Pancreas (tissue), 10 donors: Measurements from ENCODE around the gene GJC3. TPM values are rescaled to one million over a fixed set of nuclear protein-coding genes. Genes with fewer than 3 reads are reported as not detected.

ENCODE experiments used
- ATAC-seq, 4 donors: fragments of 200-7000 bp; cut with Tn5 transposase; one replicate each; pipeline versions ENCODE4 v1.8.0 to v1.9.1; 2020; ENCODE audit warnings: mild to moderate bottlenecking in 4 of 4, moderate library complexity in 4 of 4
- DNase-seq, 6 donors: peaks; one replicate each; pipeline ENCODE4 v3.0.0-alpha.2; 2020
- FAIRE-seq: peaks from 2 replicates; lab custom pipeline; 2012; peaks lifted over from hg19 to GRCh38; lab: Jason Lieb, UNC
- H3K27ac ChIP-seq, 4 donors: fragments of 200-600 bp; sonication (generic); 1 replicate in 3 of 4; 2 replicates in 1 of 4; pipeline versions ENCODE4 v1.5.0 to v1.8.0; 2020
- H3K27me3 ChIP-seq, 4 donors: fragments of 200-600 bp; one replicate each; pipeline ENCODE4 v1.8.0; 2021
- H3K36me3 ChIP-seq, 3 donors: fragments of 200-600 bp; sonication (generic) in 1 of 3; one replicate each; pipeline versions ENCODE4 v1.5.0 to v1.8.0; 2020 to 2021
- H3K4me1 ChIP-seq, 3 donors: fragments of 200-600 bp; one replicate each; pipeline ENCODE4 v1.8.0; 2021
- H3K4me3 ChIP-seq, 4 donors: fragments of 200-600 bp; sonication (generic) in 2 of 4; one replicate each; pipeline versions ENCODE4 v1.5.0 to v1.8.0; 2020 to 2021
- H3K9me3 ChIP-seq, 4 donors: fragments of 200-600 bp; one replicate each; pipeline ENCODE4 v1.8.0; 2021
- WGBS, 2 donors: extraction: QIAGEN DNeasy Blood & Tissue Kit; methylation state at CpG; one replicate each; pipeline ENCODE4 v1.1.7; 2013; 5-methylcytosine and 5-hydroxymethylcytosine counted together
- intact Hi-C, 3 donors: fragments of 100-400 bp; cut with DNase I; formaldehyde crosslinking; loops; one replicate each; pipeline versions ENCODE4 v1.11.1 to v1.14.2; 2022
- polyA plus RNA-seq, 2 donors: library from polyadenylated mRNA; stranded (reverse); fragments of 200-250 nt; gene quantifications; one replicate each; pipeline ENCODE4 v1.2.3, GENCODE V29; 2013
- total RNA-seq, 6 donors: library from RNA; stranded (reverse); fragmentation: NEBNext Ultra II Directional in 4 of 6; extraction: Animal tissue kit (Norgen Biotek cat#: 25700) in 4 of 6; gene quantifications; one replicate each; pipeline versions ENCODE4 v1.2.1 to v1.2.4, GENCODE V29; 2021 to 2023
- TF ChIP-seq, protein P1 (sequence below), 4 donors: fragments of 200-600 bp; sonication (generic) in 3 of 4; IDR thresholded peaks; one replicate each; pipeline versions ENCODE4 v1.5.0 to v1.8.0; 2021; ENCODE audit warnings: antibody characterized with exemption in 4 of 4
- donor health status: healthy with polysubstance abuse.
- donor health status: DM: no; HTN: no; CAD: no; lungs with moderate emphysema.
- donor health status: DM: no; HTN: no; CAD: no.
- donor health status: control.
- donor health status: control.
- donor health status: Bipolar disorder and iron deficiency.
- donor health status: DM: yes; HTN: yes; CAD: no.
- donor health status: DM: no; HTN: no; CAD: no.
- donor health status: DM: no; HTN: no; CAD: no.
- donor health status: DM: yes; HTN: yes; CAD: no.

GJC3 gene
- total and polyA plus RNA-seq, 8 donors = 0.37 to 8.7 (median 4.4) TPM

DNA sequence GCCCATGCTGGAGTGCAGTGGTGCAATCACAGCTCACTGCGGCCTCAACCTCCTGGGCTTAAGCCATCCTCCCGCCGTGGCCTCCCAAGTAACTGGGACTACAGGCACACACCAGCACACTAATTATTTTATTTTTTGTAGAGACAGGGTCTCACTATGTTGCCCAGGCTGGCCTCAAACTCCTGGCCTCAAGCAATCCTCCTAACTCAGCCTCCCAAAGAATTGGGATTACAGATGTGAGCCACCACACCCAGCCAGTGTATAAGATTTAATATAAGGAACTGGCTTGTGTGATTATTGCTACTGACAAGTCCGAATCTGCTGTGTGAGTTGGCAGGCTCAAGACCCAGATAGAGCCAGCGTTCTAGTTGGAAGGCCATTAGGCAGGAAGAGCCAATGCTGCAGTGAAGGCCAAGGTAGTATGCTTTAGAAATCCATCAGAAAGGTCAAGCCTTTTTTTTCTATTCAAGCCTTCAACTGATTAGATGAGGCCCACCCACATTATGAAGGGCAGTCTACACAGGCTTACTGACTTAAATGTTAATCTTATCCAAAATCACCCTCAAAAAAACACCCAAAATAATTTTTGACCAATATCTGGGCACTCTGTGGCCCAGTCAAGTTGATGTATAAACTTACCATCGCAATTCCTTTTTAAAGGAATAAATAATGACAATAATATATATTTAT is 29.4 kb downstream of the GJC3 start:
- no peaks in the 10 kb centered on the region for H3K9me3 ChIP-seq
- no peaks in the 10 kb centered on the region for H3K27me3 ChIP-seq
- H3K4me3 ChIP-seq = no peak overlapping the region
- no peaks in the 10 kb centered on the region for H3K4me1 ChIP-seq
- intact Hi-C loops = no loop called here
- TF ChIP-seq, protein P1, sequence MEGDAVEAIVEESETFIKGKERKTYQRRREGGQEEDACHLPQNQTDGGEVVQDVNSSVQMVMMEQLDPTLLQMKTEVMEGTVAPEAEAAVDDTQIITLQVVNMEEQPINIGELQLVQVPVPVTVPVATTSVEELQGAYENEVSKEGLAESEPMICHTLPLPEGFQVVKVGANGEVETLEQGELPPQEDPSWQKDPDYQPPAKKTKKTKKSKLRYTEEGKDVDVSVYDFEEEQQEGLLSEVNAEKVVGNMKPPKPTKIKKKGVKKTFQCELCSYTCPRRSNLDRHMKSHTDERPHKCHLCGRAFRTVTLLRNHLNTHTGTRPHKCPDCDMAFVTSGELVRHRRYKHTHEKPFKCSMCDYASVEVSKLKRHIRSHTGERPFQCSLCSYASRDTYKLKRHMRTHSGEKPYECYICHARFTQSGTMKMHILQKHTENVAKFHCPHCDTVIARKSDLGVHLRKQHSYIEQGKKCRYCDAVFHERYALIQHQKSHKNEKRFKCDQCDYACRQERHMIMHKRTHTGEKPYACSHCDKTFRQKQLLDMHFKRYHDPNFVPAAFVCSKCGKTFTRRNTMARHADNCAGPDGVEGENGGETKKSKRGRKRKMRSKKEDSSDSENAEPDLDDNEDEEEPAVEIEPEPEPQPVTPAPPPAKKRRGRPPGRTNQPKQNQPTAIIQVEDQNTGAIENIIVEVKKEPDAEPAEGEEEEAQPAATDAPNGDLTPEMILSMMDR (IDR thresholded peaks at IDR 0.05) = no peak
- FAIRE-seq (no peak), DNase-seq (no peak), ATAC-seq (no peak)
- H3K36me3 ChIP-seq = peaks cover 4 to 29% (median 9%) of the 10 kb centered on the region in 3 donors
- 96 to 99% methylated on average over 6 of the region's 6 CpGs for WGBS, 2 donors
- no peak overlapping the region for H3K27ac ChIP-seq

DNA sequence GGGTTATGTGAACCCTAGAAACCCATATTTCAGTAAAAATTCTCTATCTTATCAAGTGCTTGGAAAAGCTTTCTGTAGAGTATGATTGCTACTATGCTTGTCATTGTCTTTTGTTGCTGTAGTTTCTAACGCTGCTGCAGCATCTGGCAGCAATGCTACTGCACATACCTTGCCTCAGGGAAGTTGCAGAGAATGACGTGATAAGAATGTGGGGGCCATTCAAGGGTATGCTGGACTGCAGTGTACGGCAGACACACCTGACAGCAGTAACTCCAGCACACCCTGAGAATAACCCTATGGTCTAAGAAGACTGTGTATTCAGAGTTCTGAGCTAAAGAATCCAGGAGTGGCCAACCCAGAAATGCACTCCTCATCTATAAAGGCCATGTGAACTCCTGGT is 30.6 kb downstream of the GJC3 start:
- no peaks in the 10 kb centered on the region for H3K4me1 ChIP-seq
- H3K36me3 ChIP-seq = peaks cover 4 to 29% (median 5%) of the 10 kb centered on the region in 3 donors
- H3K27ac ChIP-seq = no peak overlapping the region
- no peaks in the 10 kb centered on the region for H3K9me3 ChIP-seq
- H3K27me3 ChIP-seq = no peaks in the 10 kb centered on the region
- TF ChIP-seq, protein P1 (IDR thresholded peaks at IDR 0.05) = no peak
- no peak for ATAC-seq
- no peak for DNase-seq
- 80 to 85% methylated on average over 3 of the region's 3 CpGs for WGBS, 2 donors
- no peak overlapping the region for H3K4me3 ChIP-seq
- intact Hi-C loops = no loop called here
- FAIRE-seq = no peak

DNA sequence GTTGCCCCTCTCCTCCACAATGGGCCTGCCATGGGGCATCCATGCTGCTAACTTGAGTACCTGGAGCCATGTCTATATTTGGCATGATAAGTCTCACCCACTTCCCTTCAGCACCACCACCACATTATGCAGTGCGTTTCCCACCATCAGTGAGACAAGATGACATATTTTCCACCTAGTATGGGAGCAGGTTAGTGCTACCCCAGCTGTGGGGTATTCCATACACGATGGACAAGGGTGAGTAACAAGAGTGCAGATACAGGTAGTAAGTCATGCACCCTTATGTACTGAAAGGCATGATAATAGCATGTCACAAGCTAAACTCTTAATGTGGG is 31.4 kb downstream of the GJC3 start:
- H3K4me3 ChIP-seq = no peak overlapping the region
- intact Hi-C loops = no loop called here
- WGBS, 2 donors = 90 to 94% methylated on average over 2 of the region's 2 CpGs
- H3K9me3 ChIP-seq = no peaks in the 10 kb centered on the region
- no peaks in the 10 kb centered on the region for H3K4me1 ChIP-seq
- FAIRE-seq = no peak
- no peak overlapping the region for H3K27ac ChIP-seq
- H3K36me3 ChIP-seq = peaks cover 4 to 22% (median 5%) of the 10 kb centered on the region in 3 donors
- DNase-seq = no peak
- TF ChIP-seq, protein P1 (IDR thresholded peaks at IDR 0.05) = no peak
- H3K27me3 ChIP-seq = no peaks in the 10 kb centered on the region
- ATAC-seq = no peak

DNA sequence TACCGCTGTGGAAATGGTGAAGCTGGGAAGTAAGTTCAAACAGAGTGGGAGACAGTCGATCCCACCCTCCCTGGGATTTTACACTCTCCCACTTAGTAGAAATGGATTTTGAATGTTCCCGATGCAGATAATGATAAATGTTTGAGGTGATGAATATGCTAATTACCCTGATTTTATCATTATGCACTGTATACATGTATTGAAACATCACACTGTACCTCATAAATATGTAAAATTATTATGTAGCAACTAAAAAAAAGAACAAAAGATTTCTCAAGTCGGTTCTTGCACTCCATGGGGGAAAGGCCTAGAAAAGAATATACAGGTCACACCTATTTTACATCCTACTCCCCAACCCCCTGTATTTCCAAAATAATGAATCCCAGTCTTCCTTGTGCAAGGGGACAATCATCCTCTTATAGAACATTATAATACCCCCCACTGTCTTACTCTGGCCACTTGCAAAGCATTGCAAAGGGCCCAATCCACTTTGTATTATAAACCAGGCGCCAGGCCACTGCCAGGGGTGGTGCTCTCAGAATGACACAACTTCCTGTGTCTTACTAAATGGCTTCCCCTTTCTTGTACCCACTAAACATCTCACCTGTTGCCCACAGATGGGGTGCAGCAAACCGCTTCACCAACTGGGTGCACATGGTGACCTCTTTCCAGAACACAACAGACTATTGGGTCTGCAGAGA is 31.9 kb downstream of the GJC3 start:
- TF ChIP-seq, protein P1 (IDR thresholded peaks at IDR 0.05) = no peak
- FAIRE-seq (no peak), DNase-seq (no peak), ATAC-seq (no peak)
- WGBS, 2 donors = 91 to 93% methylated on average over 6 of the region's 6 CpGs
- Histone ChIP-seq H3K27me3 (no peaks in the 10 kb centered on the region), H3K27ac (no peak overlapping the region), H3K4me3 (no peak overlapping the region), H3K4me1 (no peaks in the 10 kb centered on the region), H3K9me3 (no peaks in the 10 kb centered on the region), H3K36me3 (peaks cover 2 to 19% (median 5%) of the 10 kb centered on the region in 3 donors)
- intact Hi-C loops = no loop called here

DNA sequence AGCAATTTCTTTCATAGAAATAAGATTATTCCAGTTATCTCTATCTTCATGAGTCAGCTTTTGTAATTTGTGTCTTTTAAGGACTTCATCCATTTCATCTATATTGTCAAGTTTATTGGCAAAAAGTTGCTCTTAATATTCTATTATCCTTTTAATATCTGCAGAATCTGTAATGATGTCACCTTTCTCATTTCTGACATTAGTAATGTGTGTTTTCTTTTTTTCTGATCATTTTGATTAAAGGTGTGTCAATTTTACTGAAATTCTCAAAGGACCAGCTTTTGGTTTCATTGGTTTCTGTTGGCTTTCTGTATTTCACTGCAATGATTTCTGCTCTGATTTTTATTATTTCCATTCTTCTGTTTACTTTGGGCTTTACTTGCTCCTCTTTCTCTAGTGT is 34.7 kb downstream of the GJC3 start:
- Histone ChIP-seq H3K36me3 (peaks cover 0 to 18% (median 0%) of the 10 kb centered on the region in 3 donors), H3K9me3 (no peaks in the 10 kb centered on the region), H3K4me3 (no peak overlapping the region), H3K4me1 (no peaks in the 10 kb centered on the region), H3K27ac (no peak overlapping the region), H3K27me3 (no peaks in the 10 kb centered on the region)
- intact Hi-C loops = no loop called here
- TF ChIP-seq, protein P1 (IDR thresholded peaks at IDR 0.05) = no peak
- FAIRE-seq (no peak), ATAC-seq (no peak), DNase-seq (no peak)
